A172 (cell line): Measurements from ENCODE around the gene PKN2. TPM values are rescaled to one million over a fixed set of nuclear protein-coding genes. Genes with fewer than 3 reads are reported as not detected.
A peak's percentile ranks its signal among the peaks of the same experiment; 100 is the strongest.

Experiments used
- DNase-seq: peaks from one replicate; pipeline ENCODE4 v3.0.0-alpha.2; 2015; ENCODE audit warnings: low spot score
- total RNA-seq: library from RNA; depleted of rRNA; stranded (reverse); fragments of >200 nt; shearing (Covaris generic); gene quantifications from 2 replicates; pipeline ENCODE4 v1.2.3, GENCODE V29; 2014; rRNA removed

The PKN2 gene
- 13.9 and 15.7 TPM in 2 replicates for total RNA-seq

DNA sequence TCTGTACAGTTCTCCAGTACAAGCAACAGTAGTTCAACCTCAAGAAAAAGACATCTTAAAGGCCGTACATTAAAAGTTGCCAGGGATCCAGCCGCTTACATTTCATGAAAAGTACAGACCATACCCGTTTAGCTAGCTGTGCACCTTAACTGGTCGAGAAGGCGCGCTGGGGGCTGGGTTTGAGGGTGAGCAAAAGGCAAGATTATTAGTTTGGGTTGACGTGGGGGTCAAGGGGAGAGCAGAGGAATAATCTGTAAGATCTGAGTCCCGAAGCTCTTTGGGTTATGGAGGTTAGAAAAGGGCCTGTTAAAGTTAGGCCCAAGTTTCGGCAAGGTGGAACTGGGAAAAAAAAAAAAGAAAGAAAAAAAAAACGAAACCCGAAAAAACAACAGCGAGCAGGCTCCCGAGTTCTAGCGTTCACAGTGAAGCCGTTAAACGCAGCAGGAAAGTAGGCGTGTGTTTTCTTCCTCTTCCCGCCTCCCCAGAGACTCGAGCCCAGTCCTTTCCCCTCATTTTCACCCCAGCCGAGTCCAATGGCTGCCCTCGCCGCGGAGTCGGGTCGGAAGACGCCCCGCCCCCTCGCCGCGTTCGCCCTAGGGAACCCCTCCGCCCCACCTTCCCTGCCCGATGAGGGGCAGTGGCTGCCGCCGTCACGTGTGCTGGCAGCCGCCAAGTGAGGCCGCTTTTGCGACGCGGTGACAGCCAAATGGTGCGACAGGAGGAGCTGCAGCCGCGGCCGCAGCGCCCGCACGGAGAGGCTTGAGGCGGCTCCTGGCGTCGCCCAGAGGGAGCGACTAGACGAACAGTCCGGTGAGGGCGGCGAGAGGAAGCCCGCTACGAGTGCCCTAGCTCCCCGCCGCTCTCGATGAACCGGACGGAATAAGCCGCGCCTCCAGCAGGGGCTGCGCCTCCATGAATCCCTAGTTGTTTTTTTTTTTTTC, at the start of gene PKN2:
Gene PKN2, plus strand, starts transcription at position 733 of the 941 bp plus-strand sequence. CDS start 308 bp downstream, outside the sequence.
- DNase-seq = peak; percentile 88

GRCh38 chr1:88634538-88634937, 49.5 kb upstream of the PKN2 start:
- DNase-seq = no peak

DNA sequence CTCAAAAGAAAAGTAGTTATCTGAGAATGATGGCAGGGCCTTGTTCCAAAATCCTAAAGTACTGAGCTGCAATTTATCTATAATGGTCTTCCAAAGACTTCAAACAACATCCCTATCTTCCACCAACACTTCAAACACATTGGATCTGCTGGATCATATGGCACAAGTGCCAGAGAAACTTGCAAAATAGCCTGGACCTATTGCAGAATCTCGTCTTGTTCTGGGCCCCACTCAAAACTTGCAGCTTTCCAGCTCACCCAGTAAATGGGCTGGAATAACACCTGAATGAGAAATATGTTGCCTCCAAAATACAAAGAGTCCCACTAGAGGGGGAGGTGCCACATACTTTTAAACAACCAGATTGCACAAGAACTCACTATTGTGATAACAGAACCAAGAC, 44.0 kb upstream of the PKN2 start:
- DNase-seq = no peak

- DNase-seq = no peak
Observed at GRCh38 chr1:88645886-88646285, 38.2 kb upstream of the PKN2 start.

GRCh38 chr1:88646476-88647248, 37.4 kb upstream of the PKN2 start:
- no peak for DNase-seq

GRCh38 chr1:88647249-88647645, 36.8 kb upstream of the PKN2 start:
- DNase-seq = no peak

DNA sequence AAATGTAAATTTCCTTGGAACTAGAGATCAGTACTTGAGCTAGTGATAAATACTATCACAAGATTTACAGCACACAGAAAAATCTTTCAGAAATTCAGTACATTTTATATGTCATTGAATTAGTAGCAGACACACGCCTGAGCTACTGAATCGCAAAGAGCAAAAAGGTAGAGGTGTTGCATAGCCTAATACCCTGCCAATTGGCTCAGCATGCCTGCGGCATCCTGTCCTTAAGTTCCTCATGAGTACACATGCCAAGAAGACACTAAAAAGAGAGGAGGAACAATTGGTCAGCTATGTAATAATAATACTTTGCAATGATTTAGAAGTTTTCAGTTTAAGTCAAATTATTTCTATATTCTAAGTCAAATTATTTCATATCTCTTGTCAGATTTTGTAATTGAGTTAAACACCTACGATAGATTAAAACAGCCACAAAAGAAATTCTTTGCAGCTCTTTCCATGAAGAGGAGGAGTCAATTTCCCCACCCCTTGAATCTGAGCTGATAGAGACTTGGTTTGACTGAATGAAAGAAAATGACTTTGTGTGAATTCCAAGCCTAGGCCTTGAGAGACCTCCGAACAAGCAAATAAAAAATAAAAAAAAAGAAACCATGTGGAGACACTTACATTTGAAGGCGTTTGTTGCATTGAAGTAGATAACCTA, 36.2 kb upstream of the PKN2 start:
- no peak for DNase-seq

DNA sequence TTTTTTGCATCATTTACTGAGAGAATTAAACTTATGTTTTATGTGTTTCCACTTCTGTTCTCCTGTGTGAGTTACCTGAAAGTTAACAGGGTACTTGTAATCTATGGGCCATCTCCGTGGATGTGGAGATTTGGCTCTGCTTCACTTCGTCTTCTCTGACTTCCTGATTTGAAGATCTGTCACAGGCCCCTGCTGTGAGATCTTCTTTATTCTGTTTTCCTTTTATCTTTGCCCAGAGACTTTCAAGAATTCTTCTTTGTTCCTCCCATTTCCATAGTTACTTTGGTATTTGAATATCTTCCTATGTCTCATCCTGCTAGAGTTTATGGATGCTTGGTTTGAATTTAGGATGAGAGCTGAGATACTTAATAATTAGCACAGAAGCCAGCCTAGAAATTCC, 35.4 kb upstream of the PKN2 start:
- DNase-seq = no peak

- no peak for DNase-seq
Observed at GRCh38 chr1:88649932-88650331, 34.1 kb upstream of the PKN2 start.

DNA sequence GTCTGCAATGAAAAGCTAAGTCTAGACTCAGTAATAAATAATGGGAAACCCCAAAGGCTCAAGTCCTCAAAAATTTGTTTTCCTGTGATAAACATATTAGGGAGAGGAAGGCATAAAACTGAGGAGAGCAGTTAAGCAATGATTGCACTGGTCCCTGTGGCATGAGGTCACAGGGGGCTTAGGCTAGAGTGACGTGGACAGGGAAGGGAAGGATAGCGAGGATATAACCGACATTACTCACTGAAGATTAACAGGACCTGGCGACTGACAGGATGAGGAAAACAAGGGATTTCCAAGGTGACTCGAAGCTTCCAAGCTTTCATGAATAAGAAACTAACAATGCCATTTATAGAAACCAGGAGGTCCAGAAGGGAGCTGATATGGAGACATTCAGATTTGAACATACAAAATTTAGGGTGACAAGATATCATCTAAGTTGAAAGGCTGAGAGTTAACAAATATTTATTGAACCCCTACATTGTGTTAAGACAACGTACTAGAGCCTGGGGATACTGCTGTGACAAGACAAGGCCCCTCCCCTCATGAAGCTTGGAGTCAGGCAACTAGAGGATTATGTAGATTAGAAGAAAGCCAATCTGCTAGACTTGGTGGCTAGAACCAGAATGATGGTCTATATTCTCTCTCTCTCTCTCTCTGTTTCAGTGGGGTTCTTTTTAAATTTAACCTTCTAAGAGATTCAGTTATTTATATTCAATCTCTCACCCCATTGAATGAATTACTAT, 33.2 kb upstream of the PKN2 start:
- no peak for DNase-seq

GRCh38 chr1:88655140-88655539, 28.9 kb upstream of the PKN2 start:
- DNase-seq = no peak

- peak; percentile 2 for DNase-seq
Observed at GRCh38 chr1:88655685-88656299, 28.3 kb upstream of the PKN2 start.

DNA sequence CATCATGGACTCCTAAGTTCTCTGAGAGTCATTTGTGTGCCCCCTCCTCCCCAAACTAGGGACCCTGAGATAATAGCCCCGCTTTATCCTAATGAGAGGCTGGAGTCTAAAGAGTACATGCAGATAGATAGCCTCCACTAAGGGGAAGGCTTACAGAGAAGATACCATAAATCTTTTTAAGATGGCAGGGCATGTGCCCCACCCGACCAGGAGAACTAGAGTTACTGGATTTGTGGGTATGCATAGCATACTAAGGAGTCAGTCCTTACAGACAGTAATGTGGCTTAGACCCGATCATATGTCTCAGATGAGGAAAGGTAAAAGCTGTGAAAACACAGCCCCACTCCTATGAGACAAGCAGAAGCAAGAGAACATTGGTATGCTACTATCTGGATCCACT, 25.7 kb upstream of the PKN2 start:
- no peak for DNase-seq

DNA sequence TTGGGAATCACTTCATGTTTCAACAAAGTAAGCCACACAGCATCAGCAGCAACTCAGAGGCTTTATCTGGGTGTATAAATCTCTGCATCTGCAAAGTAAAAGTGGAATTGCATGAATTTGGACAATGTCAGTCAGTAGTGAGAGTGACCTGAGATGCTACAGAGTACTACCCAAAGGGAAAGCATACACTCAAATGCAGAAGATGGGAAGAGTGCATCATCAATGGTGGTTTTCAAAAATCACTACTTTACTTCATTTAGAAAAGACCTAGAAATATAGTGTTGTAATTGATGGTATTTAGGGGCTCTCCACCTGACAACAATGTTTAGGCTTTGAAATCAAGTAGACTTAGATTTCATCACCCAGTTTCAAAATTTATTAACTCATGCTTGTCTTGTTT, 24.5 kb upstream of the PKN2 start:
- DNase-seq = no peak

DNA sequence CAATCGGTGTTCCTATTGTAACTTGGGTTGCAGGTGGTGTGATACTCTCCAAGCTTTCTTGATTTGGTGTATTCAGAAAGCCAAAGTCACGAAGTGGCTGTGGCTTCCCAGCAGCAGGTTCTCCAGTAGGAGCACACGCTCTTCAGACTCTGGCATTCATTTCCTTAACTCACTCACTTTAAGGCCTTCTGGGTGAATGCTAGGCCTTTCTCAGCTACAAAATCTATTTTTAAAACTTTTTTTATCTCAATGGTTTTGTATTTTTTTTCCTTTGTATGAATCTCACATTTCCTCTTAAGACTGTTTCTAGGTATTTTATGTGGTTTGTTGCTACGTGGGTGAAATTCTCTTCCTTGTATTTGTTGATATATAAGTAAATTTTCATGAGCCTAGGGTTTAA, 22.9 kb upstream of the PKN2 start:
- no peak for DNase-seq

GRCh38 chr1:88661951-88662699, 21.9 kb upstream of the PKN2 start:
- no peak for DNase-seq

- no peak for DNase-seq
Observed at GRCh38 chr1:88662723-88663122, 21.4 kb upstream of the PKN2 start.

DNA sequence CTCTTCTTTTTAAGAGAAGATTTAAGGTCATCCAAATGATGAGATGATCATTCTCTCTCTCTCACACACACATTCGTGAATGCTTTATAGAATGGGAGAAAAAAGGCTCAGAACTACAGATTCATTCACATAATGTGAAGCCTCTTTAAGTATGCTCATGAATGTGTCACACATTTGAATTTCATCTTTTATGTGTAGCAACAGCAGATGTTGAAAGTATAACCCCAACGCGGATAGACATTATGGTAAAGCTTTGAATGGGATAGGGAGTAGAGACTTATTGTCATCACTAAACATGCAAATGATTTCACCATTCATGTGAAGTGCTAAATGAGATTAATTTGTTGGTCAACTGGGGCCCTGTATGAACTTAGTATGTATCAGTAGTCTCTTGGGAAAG, 15.7 kb upstream of the PKN2 start:
- DNase-seq = no peak

GRCh38 chr1:88670462-88670861, 13.6 kb upstream of the PKN2 start:
- no peak for DNase-seq

- no peak for DNase-seq
Observed at GRCh38 chr1:88673446-88673845, 10.6 kb upstream of the PKN2 start.
